Endodermal cell (in vitro differentiated cells): ENCODE data around the gene TNNI3K. TPM values are rescaled to one million over a fixed set of nuclear protein-coding genes. Genes with fewer than 3 reads are reported as not detected.

Experiments used
- DNase-seq: peaks from one replicate; pipeline ENCODE4 v3.0.0-alpha.2; 2017
- H3K27ac ChIP-seq: 2 replicates; pipeline ENCODE4 v1.5.1; 2013; ENCODE audit warnings: mild to moderate bottlenecking, low read depth, low read length, moderate library complexity
- H3K27me3 ChIP-seq: 2 replicates; pipeline ENCODE4 v1.6.1; 2013; ENCODE audit warnings: mild to moderate bottlenecking, low read length, moderate library complexity; ENCODE audit not compliant: insufficient read depth, control insufficient read depth, poor library complexity, severe bottlenecking
- H3K36me3 ChIP-seq: 2 replicates; pipeline ENCODE4 v1.7.0; 2013; ENCODE audit warnings: mild to moderate bottlenecking, low read length, moderate library complexity; ENCODE audit not compliant: control insufficient read depth, insufficient read depth
- H3K4me1 ChIP-seq: one replicate; pipeline ENCODE4 v1.7.0; 2013; ENCODE audit warnings: low read length; ENCODE audit not compliant: control insufficient read depth, insufficient read depth
- H3K4me3 ChIP-seq: 2 replicates; pipeline ENCODE4 v1.5.1; 2013; ENCODE audit warnings: mild to moderate bottlenecking, low read length, moderate library complexity
- H3K9ac ChIP-seq: 2 replicates; pipeline ENCODE4 v1.6.1; 2013; ENCODE audit warnings: mild to moderate bottlenecking, low read length, moderate library complexity; ENCODE audit not compliant: poor library complexity, severe bottlenecking; ENCODE audit errors: extremely low read depth
- H3K9me3 ChIP-seq: 2 replicates; pipeline ENCODE4 v1.6.1; 2013; ENCODE audit warnings: mild to moderate bottlenecking, low read length, moderate library complexity; ENCODE audit not compliant: control insufficient read depth
- H3K27ac Mint-ChIP-seq: 2 replicates; pipeline ENCODE4 v1.8.0; 2020; ENCODE audit warnings: mixed read lengths
- H3K27me3 Mint-ChIP-seq: 2 replicates; pipeline ENCODE4 v1.8.0; 2021; ENCODE audit warnings: mild to moderate bottlenecking, mixed read lengths; ENCODE audit not compliant: insufficient read depth
- H3K36me3 Mint-ChIP-seq: 2 replicates; pipeline ENCODE4 v1.8.0; 2020; ENCODE audit warnings: low read depth, mixed read lengths
- H3K4me1 Mint-ChIP-seq: 2 replicates; pipeline ENCODE4 v1.8.0; 2020; ENCODE audit warnings: mixed read lengths
- H3K4me3 Mint-ChIP-seq: 2 replicates; pipeline ENCODE4 v1.8.0; 2020; ENCODE audit warnings: mild to moderate bottlenecking, moderate library complexity, mixed read lengths
- H3K9me3 Mint-ChIP-seq: 2 replicates; pipeline ENCODE4 v1.8.0; 2020; ENCODE audit warnings: mild to moderate bottlenecking, mixed read lengths
- WGBS, 2 experiments: methylation state at CpG; one replicate each; pipeline versions ENCODE4 v1.1.5 to v1.1.7; 2013; ENCODE audit warnings: missing lambda C conversion rate in 2 of 2, mixed read lengths in 1 of 2; ENCODE audit not compliant: insufficient coverage in 1 of 2, insufficient read length in 1 of 2; 5-methylcytosine and 5-hydroxymethylcytosine counted together
- total RNA-seq, 2 donors: library from RNA; stranded (reverse); fragmentation: NEBNext Ultra II Directional in 1 of 2; extraction: Animal tissue kit (Norgen Biotek cat#: 25700) in 1 of 2; gene quantifications; 2 replicates in 1 of 2; 3 replicates in 1 of 2; pipeline ENCODE4 v1.2.1, GENCODE V29; 2021
- TF ChIP-seq, protein P1 (sequence below): fragments of 200-600 bp; sonication (generic); conservative IDR thresholded peaks from 2 replicates; pipeline ENCODE4 v1.5.0; 2021; ENCODE audit warnings: antibody characterized with exemption, mild to moderate bottlenecking

The TNNI3K gene
- total RNA-seq, 2 donors from 2014 or later = 1.1 TPM; not detected in 1

GRCh38 chr1:74570797-74571492 is 335.8 kb downstream of the TNNI3K start:
- Histone ChIP-seq H3K4me1 (no peaks in the 10 kb centered on the region), H3K27ac (no peak overlapping the region), H3K27me3 (no peaks in the 10 kb centered on the region), H3K9me3 (no peaks in the 10 kb centered on the region), H3K9ac (no peak overlapping the region), H3K4me3 (no peak overlapping the region), H3K36me3 (no peaks in the 10 kb centered on the region)
- TF ChIP-seq, protein P1, sequence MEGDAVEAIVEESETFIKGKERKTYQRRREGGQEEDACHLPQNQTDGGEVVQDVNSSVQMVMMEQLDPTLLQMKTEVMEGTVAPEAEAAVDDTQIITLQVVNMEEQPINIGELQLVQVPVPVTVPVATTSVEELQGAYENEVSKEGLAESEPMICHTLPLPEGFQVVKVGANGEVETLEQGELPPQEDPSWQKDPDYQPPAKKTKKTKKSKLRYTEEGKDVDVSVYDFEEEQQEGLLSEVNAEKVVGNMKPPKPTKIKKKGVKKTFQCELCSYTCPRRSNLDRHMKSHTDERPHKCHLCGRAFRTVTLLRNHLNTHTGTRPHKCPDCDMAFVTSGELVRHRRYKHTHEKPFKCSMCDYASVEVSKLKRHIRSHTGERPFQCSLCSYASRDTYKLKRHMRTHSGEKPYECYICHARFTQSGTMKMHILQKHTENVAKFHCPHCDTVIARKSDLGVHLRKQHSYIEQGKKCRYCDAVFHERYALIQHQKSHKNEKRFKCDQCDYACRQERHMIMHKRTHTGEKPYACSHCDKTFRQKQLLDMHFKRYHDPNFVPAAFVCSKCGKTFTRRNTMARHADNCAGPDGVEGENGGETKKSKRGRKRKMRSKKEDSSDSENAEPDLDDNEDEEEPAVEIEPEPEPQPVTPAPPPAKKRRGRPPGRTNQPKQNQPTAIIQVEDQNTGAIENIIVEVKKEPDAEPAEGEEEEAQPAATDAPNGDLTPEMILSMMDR = no peak
- H3K4me3 Mint-ChIP-seq = no peak overlapping the region
- no peaks in the 10 kb centered on the region for H3K9me3 Mint-ChIP-seq
- 73 to 77% methylated on average over 14 of the region's 14 CpGs for WGBS, 2 experiments
- no peaks in the 10 kb centered on the region for H3K27me3 Mint-ChIP-seq
- no peaks in the 10 kb centered on the region for H3K4me1 Mint-ChIP-seq
- peak; percentile 53 for DNase-seq
- H3K27ac Mint-ChIP-seq = no peak overlapping the region
- H3K36me3 Mint-ChIP-seq = no peaks in the 10 kb centered on the region

DNA sequence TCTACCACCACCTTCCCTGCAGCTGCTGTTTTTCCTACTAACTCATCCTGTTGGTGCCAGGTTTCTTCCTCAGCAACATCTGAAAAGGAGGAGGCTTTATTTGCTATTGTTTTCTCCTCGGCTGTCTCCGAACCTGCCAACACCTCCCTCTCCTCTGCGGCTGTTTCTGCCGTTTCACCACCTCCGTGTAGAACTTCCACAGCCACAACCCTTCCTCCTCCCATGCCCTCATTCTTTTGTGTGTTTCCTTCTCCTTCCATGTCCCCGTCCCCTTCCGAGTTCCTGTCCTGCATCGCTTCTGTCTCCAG is 336.3 kb downstream of the TNNI3K start:
- WGBS, 2 experiments = 71 to 84% methylated on average over 6 to 8 of the region's 8 CpGs
- no peaks in the 10 kb centered on the region for H3K4me1 Mint-ChIP-seq
- Histone ChIP-seq H3K4me3 (no peak overlapping the region), H3K9ac (no peak overlapping the region), H3K9me3 (no peaks in the 10 kb centered on the region), H3K36me3 (no peaks in the 10 kb centered on the region), H3K4me1 (no peaks in the 10 kb centered on the region), H3K27ac (no peak overlapping the region), H3K27me3 (no peaks in the 10 kb centered on the region)
- H3K27ac Mint-ChIP-seq = no peak overlapping the region
- no peak for DNase-seq
- H3K36me3 Mint-ChIP-seq = no peaks in the 10 kb centered on the region
- no peaks in the 10 kb centered on the region for H3K27me3 Mint-ChIP-seq
- H3K9me3 Mint-ChIP-seq = no peaks in the 10 kb centered on the region
- H3K4me3 Mint-ChIP-seq = no peak overlapping the region
- TF ChIP-seq, protein P1 = no peak

- peak; percentile 59 for DNase-seq
- TF ChIP-seq, protein P1 = no peak
- no peaks in the 10 kb centered on the region for H3K27me3 ChIP-seq
- no peak overlapping the region for H3K9ac ChIP-seq
- Mint-ChIP-seq H3K36me3 (no peaks in the 10 kb centered on the region), H3K27me3 (no peaks in the 10 kb centered on the region), H3K4me3 (no peak overlapping the region), H3K9me3 (no peaks in the 10 kb centered on the region), H3K27ac (no peak overlapping the region), H3K4me1 (no peaks in the 10 kb centered on the region)
- no peaks in the 10 kb centered on the region for H3K4me1 ChIP-seq
- H3K9me3 ChIP-seq = no peaks in the 10 kb centered on the region
- WGBS, 2 experiments = 88 to 95% methylated on average over 5 to 6 of the region's 6 CpGs
- H3K27ac ChIP-seq = no peak overlapping the region
- no peak overlapping the region for H3K4me3 ChIP-seq
- no peaks in the 10 kb centered on the region for H3K36me3 ChIP-seq
Measured at GRCh38 chr1:74571891-74572290, 336.7 kb downstream of the TNNI3K start.
